Measurements from ENCODE around the gene ELOVL2. TPM values are rescaled to one million over a fixed set of nuclear protein-coding genes. Genes with fewer than 3 reads are reported as not detected.

The ELOVL2 gene
- total and polyA plus RNA-seq, 10 of the 15 experiments (the other 5 are each of a cell fraction or from before 2014, with no cell fraction given): 0.01 to 0.03 TPM; not detected in 8

DNA sequence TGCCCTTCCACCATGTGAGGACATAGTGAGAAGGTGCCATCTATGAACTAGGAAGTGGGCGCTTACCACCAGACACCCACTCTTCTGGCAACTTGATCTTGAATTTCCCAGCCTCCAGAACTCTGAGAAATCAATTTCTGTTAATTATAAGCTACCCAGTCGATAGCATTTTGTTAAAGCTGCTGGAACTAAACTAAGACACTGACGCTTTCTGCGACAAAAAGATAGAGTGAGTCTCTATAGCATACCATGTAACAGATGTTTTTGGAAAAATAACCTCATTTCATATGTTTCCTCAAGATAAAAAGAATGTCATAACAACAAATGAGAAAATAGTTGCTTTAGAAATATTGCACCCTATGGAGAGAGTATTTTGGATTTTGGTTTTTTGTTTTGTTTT, 34.2 kb upstream of the ELOVL2 start (continued):
- TF ChIP-seq CEBPB (IDR thresholded peaks at IDR 0.05; ENCODE audit: borderline replicate concordance in 1 of 2, low read depth in 2 of 2, low read length in 2 of 2): no peak
- TF ChIP-seq MTA3 (IDR thresholded peaks at IDR 0.05; ENCODE audit: borderline replicate concordance, low read length): no peak
- TF ChIP-seq, protein P1, sequence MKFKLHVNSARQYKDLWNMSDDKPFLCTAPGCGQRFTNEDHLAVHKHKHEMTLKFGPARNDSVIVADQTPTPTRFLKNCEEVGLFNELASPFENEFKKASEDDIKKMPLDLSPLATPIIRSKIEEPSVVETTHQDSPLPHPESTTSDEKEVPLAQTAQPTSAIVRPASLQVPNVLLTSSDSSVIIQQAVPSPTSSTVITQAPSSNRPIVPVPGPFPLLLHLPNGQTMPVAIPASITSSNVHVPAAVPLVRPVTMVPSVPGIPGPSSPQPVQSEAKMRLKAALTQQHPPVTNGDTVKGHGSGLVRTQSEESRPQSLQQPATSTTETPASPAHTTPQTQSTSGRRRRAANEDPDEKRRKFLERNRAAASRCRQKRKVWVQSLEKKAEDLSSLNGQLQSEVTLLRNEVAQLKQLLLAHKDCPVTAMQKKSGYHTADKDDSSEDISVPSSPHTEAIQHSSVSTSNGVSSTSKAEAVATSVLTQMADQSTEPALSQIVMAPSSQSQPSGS (IDR thresholded peaks at IDR 0.05; ENCODE audit: low read length): no peak

DNA sequence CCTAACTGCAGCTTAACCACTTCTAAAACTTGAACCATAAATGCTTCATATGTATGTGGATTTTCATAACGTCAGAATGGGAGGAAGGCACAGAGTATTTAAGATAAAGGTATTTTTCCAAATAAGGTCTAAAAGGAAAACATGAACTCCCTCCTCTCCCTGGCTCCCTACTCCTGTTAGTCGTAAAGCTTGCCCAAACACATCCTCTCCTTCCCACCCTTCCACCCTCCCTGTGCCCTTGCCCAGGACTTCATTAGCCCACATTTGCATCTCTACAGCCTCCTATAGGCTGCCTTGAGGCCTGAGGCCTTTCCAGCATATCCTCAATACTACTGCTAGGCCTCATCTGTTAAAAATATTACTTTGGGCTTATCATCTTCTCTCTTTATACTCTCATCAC, 32.4 kb upstream of the ELOVL2 start:
- Histone ChIP-seq H3K4me3 (no peak overlapping the region), H3K9me3 (replicated peaks; ENCODE audit: control insufficient read depth, insufficient read depth, low read length) (no peaks in the 10 kb centered on the region), H3K79me2 (ENCODE audit: control insufficient read depth, insufficient read depth, low read length) (no peaks in the 10 kb centered on the region), H3K4me1 (ENCODE audit: control insufficient read depth, insufficient read depth, low read length) (no peaks in the 10 kb centered on the region), H3K4me2 (ENCODE audit: control insufficient read depth, insufficient read depth) (no peak overlapping the region), H3K27ac (ENCODE audit: control insufficient read depth, insufficient read depth) (no peak overlapping the region), H3K9ac (ENCODE audit: control insufficient read depth, insufficient read depth, low read length) (no peak overlapping the region), H3K27me3 (replicated peaks in 1 of 2; ENCODE audit: control insufficient read depth in 2 of 2, insufficient read depth in 2 of 2, low read length in 1 of 2) (no peaks in the 10 kb centered on the region), H3K36me3 (ENCODE audit: control insufficient read depth in 2 of 2, insufficient read depth in 2 of 2, low read length in 1 of 2) (no peaks in the 10 kb centered on the region), H2AFZ (ENCODE audit: control insufficient read depth, low read depth, low read length) (no peak overlapping the region), H4K20me1 (ENCODE audit: control insufficient read depth, insufficient read depth) (no peaks in the 10 kb centered on the region)
- ChIA-PET CTCF (interaction anchor here (0.7 to 3.1 kb wide), 3 partner anchors 8 to 141 kb away, joined by 3 to 23 read pairs (median 5); no protein-coding TSS in a partner anchor), POLR2A (interaction anchor here (0.6 kb wide), 1 partner anchor 280 kb away, joined by 6 read pairs; no protein-coding TSS in a partner anchor), SMC1A (ENCODE audit: uncharacterized antibody, unreplicated experiment) (no interaction called here), RAD21 (ENCODE audit: unreplicated experiment) (no interaction called here)
- ATAC-seq (no peak), FAIRE-seq (no peak), DNase-seq (ENCODE audit: low read depth, low spot score) (no peak)
- intact Hi-C loops (cut with micrococcal nuclease; ENCODE audit: unreplicated experiment): no loop called here
- TF ChIP-seq NFXL1 (IDR thresholded peaks at IDR 0.05; ENCODE audit: borderline replicate concordance) (no peak), RB1 (IDR thresholded peaks at IDR 0.05; ENCODE audit: borderline replicate concordance) (no peak), CEBPB (IDR thresholded peaks at IDR 0.05; ENCODE audit: borderline replicate concordance in 1 of 2, low read depth in 2 of 2, low read length in 2 of 2) (no peak), MYC (IDR thresholded peaks at IDR 0.05; ENCODE audit: insufficient read depth, insufficient read length, insufficient replicate concordance, low read length, severe bottlenecking) (no peak), SPI1 (IDR thresholded peaks at IDR 0.05; ENCODE audit: borderline replicate concordance, insufficient read depth, low read depth, low read length) (no peak), IRF4 (IDR thresholded peaks at IDR 0.05; ENCODE audit: low read depth, low read length) (no peak), FOXM1 (IDR thresholded peaks at IDR 0.05; ENCODE audit: low read depth, low read length) (no peak), ATF7 (IDR thresholded peaks at IDR 0.05; ENCODE audit: low read depth) (no peak), MEF2A (IDR thresholded peaks at IDR 0.05; ENCODE audit: insufficient read depth, low read depth, low read length) (no peak), DPF2 (IDR thresholded peaks at IDR 0.05) (no peak)
- TF ChIP-seq, protein P2, sequence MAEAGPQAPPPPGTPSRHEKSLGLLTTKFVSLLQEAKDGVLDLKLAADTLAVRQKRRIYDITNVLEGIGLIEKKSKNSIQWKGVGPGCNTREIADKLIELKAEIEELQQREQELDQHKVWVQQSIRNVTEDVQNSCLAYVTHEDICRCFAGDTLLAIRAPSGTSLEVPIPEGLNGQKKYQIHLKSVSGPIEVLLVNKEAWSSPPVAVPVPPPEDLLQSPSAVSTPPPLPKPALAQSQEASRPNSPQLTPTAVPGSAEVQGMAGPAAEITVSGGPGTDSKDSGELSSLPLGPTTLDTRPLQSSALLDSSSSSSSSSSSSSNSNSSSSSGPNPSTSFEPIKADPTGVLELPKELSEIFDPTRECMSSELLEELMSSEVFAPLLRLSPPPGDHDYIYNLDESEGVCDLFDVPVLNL (IDR thresholded peaks at IDR 0.05; ENCODE audit: low read depth, low read length): no peak
- WGBS (ENCODE audit: insufficient coverage, insufficient replicate concordance, low lambda C conversion rate, missing lambda C conversion rate): 55% methylated on average over 2 of the region's 2 CpGs
- in situ Hi-C loops (cut with MboI): no loop called here
- no TSS peak for BruUV-seq (replicated peaks)

All from GM12878 (cell line).